ENCODE results near the gene KCNH2.

GRCh38 chr7:150951181-150951520 lies 27.0 kb downstream of the KCNH2 start:
- TF ChIP-seq CTCF (CRISPR knock-in tag; IDR thresholded peaks at IDR 0.05) (no peak), GABPB1 (CRISPR knock-in tag; IDR thresholded peaks at IDR 0.05) (no peak), IKZF4 (CRISPR knock-in tag; IDR thresholded peaks at IDR 0.05; ENCODE audit: borderline replicate concordance, low read depth, not compliant biosample characterization) (no peak), DMTF1 (CRISPR knock-in tag; IDR thresholded peaks at IDR 0.05) (no peak)

All from HepG2 (cell line).